ENCODE data around the gene TMEM201.

DNA sequence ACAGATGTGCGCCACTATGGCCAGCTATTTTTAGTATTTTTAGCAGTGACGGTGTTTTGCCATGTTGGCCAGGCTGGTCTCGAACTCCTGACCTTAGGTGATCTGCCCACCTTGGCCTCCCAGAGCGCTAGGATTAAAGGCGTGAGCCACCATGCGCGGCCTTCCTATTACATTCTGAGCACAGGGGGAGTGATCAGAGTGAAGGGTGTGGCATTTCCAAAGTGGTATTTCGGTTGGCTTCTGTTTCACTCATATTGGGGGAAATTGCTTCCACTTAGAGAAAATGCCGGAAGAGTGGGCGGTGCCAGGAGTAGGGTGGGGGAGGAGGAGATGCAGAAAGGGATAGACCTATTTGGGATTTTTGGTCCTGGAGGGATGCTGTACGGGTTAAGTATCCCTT, 67.1 kb downstream of the TMEM201 start:
- no peak for TF ChIP-seq FOXM1 (IDR thresholded peaks at IDR 0.05; ENCODE audit: borderline replicate concordance)
- TF ChIP-seq BHLHE40 (IDR thresholded peaks at IDR 0.05; ENCODE audit: borderline replicate concordance), result no peak
- TF ChIP-seq, protein P1, sequence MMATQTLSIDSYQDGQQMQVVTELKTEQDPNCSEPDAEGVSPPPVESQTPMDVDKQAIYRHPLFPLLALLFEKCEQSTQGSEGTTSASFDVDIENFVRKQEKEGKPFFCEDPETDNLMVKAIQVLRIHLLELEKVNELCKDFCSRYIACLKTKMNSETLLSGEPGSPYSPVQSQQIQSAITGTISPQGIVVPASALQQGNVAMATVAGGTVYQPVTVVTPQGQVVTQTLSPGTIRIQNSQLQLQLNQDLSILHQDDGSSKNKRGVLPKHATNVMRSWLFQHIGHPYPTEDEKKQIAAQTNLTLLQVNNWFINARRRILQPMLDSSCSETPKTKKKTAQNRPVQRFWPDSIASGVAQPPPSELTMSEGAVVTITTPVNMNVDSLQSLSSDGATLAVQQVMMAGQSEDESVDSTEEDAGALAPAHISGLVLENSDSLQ (IDR thresholded peaks at IDR 0.05), result no peak
- no peak for TF ChIP-seq SP1 (IDR thresholded peaks at IDR 0.05)
- no peak for TF ChIP-seq HDGF (IDR thresholded peaks at IDR 0.05; ENCODE audit: borderline replicate concordance)
- TF ChIP-seq SUZ12 (IDR thresholded peaks at IDR 0.05), result no peak
- TF ChIP-seq LEF1 (IDR thresholded peaks at IDR 0.05; ENCODE audit: borderline replicate concordance), result no peak
- no peak for TF ChIP-seq ARNT (IDR thresholded peaks at IDR 0.05)
- TF ChIP-seq ELF4 (IDR thresholded peaks at IDR 0.05), result no peak
- TF ChIP-seq L3MBTL2 (conservative IDR thresholded peaks at IDR 0.05), result no peak
- no peak for TF ChIP-seq TARDBP (IDR thresholded peaks at IDR 0.05)
- TF ChIP-seq ZNF384 (IDR thresholded peaks at IDR 0.05), result no peak
- TF ChIP-seq FOXK2 (IDR thresholded peaks at IDR 0.05), result no peak
